Measurements from ENCODE around the gene SFSWAP.
"Not testable (repeated sequence)": the region's sequence is repeated elsewhere in the genome, so short reads cannot be mapped to it uniquely, and the experiment has no call there.

SFSWAP gene

DNA sequence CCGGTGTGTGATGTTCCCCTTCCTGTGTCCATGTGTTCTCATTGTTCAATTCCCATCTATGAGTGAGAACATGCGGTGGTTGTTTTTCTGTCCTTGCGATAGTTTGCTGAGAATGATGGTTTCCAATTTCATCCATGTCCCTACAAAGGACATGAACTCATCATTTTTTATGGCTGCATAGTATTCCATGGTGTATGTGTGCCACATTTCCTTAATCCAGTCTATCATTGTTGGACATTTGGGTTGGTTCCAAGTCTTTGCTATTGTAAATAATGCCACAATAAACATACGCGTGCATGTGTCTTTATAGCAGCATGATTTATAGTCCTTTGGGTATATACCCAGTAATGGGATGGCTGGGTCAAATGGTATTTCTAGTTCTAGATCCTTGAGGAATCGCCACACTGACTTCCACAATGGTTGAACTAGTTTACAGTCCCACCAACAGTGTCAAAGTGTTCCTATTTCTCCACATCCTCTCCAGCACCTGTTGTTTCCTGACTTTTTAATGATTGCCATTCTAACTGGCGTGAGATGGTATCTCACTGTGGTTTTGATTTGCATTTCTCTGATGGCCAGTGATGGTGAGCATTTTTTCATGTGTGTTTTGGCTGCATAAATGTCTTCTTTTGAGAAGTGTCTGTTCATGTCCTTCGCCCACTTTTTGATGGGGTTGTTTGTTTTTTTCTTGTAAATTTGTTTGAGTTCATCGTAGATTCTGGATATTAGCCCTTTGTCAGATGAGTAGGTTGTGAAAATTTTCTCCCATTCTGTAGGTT, 98.8 kb downstream of the SFSWAP start:
- not testable (repeated sequence) for DNase-seq (ENCODE audit: low read depth in 2 of 2)

DNA sequence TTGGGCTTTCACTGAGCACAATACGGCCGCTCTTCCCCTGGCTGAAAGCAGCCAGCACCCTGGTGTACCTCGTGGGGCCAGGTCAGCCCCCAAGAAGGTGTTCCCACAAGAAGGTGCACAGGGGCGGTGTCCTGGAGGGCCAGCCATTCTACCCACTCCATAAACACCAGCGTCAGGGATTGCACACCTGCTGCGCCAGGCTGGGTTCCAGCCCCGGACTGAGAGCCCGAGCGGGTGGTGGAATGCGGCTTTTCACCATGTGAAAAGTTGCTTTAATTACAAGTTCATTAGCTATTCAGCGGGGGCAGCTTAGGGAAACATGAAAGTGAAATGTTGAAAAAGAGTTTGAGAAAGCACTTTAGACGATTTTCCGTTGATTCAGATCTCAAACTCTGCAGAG, 99.8 kb downstream of the SFSWAP start:
- DNase-seq (ENCODE audit: low read depth in 2 of 2): no peak

- no peak for DNase-seq (ENCODE audit: low read depth in 2 of 2)
These were observed 104.2 kb downstream of the SFSWAP start for GRCh38 chr12:131815131-131815530.

GRCh38 chr12:131816495-131816894, 105.6 kb downstream of the SFSWAP start:
- no peak for DNase-seq (ENCODE audit: low read depth in 2 of 2)

DNA sequence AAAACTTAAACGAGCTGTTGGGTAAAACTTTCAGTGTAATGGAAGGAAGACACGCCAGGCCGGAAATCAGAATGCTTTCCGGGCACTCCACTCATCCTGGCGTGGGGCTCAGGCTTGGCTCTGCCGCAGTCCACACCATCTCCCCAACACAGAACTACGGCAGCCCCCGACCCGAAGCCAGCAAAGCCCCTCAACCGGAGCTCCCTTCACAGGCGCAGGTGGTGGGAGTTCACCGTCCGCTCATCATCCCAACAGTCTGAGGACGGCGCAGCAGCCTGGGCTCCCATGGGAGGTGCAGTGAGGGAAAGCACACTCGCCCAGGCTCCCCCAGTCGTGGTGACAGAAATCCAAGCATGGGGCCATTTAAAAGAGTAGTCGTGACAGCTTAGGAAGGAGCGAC, 106.4 kb downstream of the SFSWAP start:
- no peak for DNase-seq (ENCODE audit: low read depth in 2 of 2)

DNA sequence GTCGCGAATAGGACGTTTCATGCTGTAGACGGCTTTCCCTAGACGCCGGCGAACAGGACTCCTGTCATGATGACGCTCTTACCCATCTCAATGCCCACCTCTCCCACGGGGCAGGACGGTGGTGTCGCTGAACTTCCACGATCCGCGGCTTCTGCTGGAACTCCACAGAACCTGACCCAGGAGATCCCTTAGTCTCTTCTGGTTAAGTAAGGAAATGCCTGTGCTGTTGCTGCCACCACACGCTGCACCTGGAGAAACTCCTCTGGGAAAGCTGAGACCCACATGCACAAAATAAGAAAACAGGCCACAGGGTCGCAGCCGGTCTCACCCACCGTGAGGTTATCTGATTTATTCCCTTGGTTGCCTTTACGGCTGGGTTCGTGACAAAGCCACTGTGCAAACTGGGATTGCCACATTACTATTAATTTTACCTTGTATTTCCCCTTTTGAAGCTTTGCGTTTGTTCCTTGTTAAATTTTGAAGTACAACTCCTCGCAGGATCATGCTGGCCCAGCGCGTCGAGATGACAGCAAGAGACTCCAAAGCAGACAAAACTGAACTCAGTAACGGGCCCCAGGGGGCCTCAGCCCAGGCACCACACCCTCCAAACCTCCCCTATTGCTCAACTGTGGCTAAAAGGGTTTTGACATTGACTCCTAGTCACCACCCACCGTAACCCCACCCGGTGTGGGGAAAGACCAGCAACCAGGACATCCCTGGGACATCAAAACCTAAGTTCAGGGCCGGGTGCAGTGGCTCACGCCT, 108.1 kb downstream of the SFSWAP start:
- DNase-seq (ENCODE audit: low read depth in 2 of 2): no peak

DNA sequence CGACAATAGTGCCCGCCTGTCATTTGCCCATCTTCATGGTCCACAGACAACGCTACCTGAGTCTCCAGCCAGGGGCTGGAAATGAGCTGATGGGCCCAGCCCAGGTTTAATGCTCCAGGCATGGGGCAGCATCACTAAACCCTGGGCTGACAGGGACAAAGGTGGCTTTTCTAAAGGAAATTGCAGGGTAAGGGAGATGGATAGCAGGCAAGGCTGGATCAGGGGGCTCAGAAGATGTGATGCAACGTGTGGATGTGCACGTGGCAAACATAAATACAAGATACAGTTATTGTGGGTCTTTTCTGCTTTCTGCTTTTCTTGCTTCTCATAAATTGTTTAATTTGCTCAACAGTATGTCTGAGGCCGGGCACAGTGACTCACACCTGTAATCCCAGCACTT, 113.6 kb downstream of the SFSWAP start:
- DNase-seq (ENCODE audit: low read depth in 2 of 2): no peak

DNA sequence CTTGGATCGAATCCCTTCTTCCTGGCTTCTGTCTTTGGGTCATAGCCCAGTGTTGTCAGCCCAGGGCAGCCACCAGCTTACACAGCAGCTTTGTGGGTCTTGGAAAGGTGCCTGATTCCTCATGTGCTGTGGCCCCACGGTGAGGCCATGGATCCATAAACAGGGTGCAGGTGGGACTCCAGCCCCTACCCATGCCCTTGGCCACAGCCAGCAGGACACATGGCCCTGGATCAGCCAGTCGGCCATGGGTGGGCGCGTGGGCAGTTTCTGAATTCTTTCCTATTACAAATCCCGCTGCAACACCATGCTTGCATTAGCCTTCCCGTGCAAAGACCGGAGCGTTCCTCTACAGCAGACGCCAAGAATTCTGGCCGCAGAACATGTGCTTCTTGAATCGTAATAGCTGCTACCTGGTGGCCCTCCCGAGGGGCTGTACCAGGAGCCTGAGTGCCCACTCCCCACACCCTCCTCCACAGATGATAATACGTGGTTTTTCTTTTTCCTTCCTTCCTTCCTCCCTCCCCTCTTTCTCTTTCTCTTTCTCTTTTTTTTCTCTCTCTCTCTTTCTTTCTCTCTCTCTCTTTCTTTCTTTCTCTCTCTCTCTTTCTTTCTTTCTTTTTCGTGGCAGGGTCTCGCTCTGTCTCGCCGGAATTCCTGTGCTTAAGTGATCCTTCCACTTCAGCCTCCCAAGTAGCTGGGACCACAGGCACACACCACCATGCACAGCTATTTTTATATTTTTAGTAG, 114.4 kb downstream of the SFSWAP start:
- no peak for DNase-seq (ENCODE audit: low read depth in 2 of 2)

- no peak for DNase-seq (ENCODE audit: low read depth in 2 of 2)
These were observed 115.4 kb downstream of the SFSWAP start for GRCh38 chr12:131826097-131826928.

DNA sequence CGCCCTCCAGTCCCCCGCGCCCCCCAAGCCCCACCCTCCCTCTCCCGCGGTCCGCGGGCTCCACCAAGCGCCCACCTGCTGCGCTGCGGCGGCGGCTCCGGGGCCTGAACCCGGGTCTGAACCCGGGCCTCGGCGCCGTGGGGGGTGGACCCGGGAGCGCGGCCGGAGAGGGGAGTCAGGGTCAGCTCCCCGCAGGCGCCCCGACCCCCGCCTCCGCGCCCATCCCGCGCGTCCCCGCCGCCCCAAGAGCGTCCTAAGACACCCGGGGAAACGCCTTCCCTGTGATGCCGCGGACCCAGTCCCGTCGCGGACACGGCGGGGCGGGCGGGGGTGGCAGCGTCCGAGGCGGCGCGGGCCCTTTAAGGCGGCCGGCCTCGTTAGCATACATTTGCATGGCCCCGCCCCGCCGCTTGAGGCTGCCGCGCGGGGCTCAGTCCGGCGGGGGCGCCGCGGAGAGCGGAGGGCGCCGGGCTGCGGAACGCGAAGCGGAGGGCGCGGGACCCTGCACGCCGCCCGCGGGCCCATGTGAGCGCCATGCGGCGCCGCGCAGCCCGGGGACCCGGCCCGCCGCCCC, 117.2 kb downstream of the SFSWAP start, which contains the start of gene MMP17:
TSS of gene MMP17 (plus strand) at position 433 of the 574 bp plus-strand sequence. CDS start at position 535, 102 bp downstream.
- peak; percentile 26 to 31 for DNase-seq (ENCODE audit: low read depth in 2 of 2)

- DNase-seq (ENCODE audit: low read depth in 2 of 2): no peak
These were observed 117.9 kb downstream of the SFSWAP start for GRCh38 chr12:131828671-131829355.

DNA sequence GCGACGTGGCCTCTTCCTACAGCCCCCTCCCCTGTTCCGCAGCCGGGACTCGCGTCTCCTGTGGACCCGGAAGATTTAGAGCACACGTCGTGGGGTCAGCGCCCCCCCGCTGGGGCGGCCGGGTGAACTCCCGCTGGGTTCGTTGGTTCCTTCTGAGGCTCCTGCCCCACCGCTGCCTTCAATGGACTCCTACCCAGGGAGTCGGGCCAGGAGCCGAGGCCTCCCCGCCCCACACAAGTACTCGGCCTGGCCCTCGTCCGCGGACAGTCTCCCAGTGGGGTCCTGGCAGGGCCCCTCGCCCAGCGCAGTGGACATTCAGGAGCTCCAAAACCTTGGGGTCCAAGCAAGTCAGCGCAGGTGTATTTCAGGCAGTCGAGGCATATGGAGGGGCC, 118.5 kb downstream of the SFSWAP start:
- DNase-seq (ENCODE audit: low read depth in 2 of 2): no peak

DNA sequence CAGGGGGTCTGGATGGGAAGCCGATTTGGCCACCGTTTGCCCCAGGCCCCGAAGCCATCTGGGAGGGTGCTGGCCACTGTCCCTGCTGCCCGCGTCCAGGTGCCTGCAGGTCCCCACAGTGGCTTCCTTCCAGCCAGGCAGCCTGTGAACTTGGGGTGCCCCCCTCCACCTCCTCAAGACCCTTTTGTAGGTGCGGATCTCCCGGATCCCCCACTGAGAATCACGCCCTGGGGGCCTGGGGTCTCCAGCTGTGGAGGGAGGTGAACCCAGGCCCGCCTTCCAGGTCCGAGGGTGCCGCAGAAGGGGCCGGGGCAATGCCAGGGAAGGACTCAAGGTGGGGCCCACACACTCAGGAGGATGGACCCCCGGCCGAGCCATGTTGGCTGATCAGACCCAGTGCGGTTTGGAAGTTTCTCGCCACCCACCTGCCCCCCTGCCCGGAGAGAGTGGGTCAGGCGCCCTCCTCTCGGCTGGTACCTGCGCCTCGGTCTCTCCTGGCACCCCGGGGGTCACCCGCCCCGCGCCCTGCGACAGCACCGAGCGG, 119.0 kb downstream of the SFSWAP start:
- DNase-seq (ENCODE audit: low read depth in 2 of 2): no peak

DNA sequence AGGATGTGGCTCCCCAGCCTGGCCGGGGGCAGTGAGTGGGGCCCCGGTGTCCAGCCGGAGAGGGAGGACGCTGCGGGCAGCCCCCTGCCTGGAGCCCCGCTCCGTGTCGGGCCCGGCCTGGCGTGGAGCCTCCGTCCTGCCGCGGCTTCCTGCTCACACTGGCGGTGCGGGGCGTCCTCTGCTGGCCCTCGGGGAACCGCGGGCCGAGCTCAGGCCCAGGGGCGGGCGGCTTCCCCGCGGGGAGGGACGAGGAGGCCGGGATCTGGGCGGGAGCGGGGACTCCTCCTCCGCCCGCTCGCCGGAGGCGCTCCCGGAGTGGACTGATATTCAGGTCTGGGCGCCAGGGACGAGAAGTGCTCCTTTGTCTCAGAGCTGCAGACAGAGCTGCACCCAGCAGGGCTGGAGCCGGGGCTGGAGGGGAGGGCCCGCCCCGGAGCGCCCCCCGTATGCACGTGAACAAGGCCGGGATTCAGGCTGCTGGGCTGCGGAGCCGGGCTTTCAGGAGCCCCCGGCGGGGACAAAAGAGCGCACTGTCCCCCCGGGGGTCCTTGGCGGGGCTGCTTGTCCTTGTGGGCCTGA, 119.5 kb downstream of the SFSWAP start:
- DNase-seq (ENCODE audit: low read depth in 2 of 2): peak; percentile 64 to 70

DNA sequence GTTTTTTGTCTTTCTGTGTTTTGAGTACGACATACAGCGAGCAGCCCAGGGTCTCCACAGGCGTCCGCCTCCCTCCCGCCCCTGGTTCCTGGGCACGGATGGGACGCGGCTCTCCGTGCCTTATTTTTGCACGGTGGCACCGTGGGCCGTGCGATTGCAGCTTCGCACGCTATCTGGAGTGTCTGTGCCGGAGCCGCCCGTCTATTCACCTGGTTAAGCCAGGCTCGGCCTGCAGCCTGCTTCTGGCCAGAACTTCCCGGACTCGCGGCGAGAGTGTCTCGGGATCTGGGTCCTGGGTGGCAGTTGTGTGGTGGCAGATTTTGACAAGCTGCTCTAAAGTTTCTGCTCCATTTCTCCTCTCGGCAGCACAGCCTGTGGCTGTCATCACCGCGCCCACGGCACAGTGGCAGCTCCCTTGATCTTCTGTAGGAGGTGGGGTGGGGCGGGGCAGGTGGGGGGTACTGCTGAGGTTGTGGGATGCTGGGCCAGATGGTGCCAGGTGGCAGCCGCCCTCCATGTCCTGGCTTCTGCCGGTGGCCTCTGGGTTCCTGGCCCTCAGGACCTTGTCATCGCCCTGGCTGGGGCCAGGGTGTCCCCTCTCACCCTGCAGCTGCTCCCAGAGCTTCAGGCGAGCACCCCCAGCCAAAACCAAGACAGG, 120.2 kb downstream of the SFSWAP start:
- no peak for DNase-seq (ENCODE audit: low read depth in 2 of 2)

DNA sequence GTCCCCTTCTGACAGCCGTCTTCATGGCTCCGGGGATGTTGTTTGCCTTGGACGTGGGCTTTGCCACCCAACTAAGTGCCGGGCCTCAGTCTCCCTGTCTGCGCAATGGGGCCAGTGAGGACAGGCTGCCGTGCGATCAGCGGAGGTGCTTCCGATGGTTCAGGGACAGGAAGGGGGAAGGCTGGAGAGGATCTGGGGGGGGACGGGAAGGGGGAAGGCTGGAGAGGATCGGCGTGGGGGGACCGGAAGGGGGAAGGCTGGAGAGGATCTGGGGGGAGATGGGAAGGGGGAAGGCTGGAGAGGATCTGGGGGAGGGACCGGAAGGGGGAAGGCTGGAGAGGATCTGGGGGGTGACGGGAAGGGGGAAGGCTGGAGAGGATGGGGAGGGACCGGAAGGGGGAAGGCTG, 120.7 kb downstream of the SFSWAP start:
- DNase-seq (ENCODE audit: low read depth in 2 of 2): peak; percentile 84 to 87

DNA sequence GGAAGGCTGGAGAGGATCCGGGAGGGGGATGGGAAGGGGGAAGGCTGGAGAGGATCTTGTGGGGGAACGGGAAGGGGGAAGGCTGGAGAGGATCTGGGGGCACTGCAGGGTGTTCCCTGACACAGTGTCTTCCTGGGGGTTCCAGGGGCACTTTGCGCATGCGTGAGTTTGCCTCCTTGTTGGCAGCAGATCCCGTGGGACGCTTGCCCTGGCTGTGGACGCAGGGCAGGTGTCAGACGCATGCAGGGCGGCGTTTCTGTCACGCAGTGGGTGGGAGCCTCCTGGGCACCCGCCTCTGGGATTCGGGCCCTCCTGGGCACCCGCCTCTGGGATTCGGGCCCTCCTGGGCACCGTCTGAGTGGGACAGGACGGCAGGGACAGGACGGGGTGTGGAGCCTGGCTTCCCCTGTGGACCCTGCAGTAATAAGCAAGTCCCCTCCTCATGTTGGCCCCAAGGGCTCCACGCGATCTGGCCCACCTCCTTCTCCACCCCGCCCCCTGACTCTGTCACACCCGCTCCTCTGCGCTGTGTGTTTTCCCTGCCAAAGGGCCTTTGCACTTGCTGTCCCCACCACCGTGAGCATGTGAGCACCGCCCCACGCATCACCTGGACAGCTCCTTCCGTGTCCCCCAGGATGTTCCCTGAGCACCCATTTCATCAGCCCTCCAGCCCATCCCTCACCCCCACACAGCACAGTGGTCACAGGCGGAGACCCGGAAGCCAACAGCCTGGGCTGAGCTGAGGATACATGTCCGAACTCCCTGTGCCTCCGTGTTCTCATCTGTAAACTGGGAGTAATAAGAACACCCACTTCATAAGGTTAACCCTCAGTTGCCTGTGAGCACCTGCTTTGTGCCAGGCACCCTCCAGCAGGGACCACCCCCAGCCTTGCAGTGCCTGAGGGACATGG, 121.7 kb downstream of the SFSWAP start:
- no peak for DNase-seq (ENCODE audit: low read depth in 2 of 2)

DNA sequence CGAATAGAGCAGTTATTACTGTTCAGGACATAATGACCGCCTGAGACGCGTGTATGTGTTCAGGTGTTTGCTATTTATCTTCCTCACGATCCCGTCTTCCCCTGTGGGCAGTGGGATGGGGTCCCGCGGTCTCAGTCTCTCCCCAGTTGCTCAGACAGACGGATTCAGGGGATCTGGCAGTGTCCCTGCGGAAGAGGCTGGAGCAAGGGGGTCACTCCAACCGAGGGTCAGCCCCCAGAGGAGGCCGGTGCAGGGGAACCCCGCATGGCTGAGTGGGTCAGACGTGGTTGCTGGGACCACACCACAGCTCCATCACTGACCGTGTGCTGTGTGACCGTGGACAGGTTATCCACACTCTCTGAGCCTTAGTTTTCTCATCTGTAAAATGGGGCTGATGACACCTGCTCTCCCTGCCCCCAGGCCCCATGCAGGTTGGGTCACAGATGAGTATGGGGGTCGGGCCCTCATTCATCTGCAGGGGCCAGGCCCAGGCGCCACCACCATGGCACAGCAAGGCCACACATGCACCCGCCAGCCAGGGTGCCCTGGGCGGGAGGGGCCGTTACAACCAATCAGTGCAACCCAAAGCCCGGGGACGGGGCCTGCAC, 122.5 kb downstream of the SFSWAP start:
- DNase-seq (ENCODE audit: low read depth in 2 of 2): no peak

All from fibroblast of skin of left quadriceps (primary cell).